GM18870 (cell line): ENCODE measurements around the gene TBPL1.

Source experiments
- ATAC-seq: cut with Tn5 transposase; IDR thresholded peaks from one replicate; pipeline ENCODE4 v1.9.1; 2021; ENCODE audit warnings: moderate library complexity; ENCODE audit not compliant: unreplicated experiment

The TBPL1 gene

GRCh38 chr6:134002821-134003220, 49.8 kb downstream of the TBPL1 start:
- ATAC-seq = no peak

DNA sequence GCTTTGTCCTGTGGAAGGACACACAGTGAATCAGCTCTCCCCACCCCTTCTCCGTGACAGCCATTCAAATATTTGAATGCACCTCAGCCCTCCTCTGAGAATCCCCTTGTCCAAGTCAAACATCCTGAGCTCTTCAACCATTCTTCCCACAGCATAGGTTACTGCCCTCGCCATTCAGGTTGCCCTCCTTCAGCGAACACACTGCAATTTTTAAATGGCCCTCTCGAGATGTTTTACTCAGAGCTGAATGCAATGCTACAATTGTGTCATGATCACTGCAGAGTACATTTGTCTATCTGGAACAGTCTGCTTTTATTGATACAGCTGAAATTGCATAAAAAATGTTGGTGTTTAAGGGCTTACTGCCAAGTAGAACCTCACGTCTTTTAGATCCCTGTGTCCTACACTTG, 50.5 kb downstream of the TBPL1 start:
- ATAC-seq = no peak

GRCh38 chr6:134004714-134005113, 51.7 kb downstream of the TBPL1 start:
- no peak for ATAC-seq

- ATAC-seq = no peak
These were observed 52.8 kb downstream of the TBPL1 start for GRCh38 chr6:134005800-134006199.

- ATAC-seq = no peak
These were observed 54.1 kb downstream of the TBPL1 start for GRCh38 chr6:134007077-134007476.

DNA sequence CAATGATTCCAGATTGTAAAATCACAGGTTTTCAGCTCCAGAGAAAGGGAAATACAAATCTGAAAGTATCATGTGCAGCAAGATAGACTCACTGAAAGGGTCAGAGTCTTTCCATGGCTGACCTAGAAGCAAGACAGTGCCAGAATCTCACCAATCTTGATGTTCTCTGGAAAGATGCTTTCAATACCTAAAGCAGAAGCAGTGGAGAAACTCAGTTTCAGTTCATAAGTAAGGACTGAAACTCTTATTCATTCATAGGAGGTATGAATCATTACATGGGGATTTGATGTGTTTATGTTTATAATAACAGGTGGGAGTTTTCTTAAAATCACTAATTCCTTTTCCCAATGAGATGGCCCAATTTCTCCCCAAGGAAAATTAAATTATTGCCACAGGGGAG, 56.9 kb downstream of the TBPL1 start:
- ATAC-seq = no peak

DNA sequence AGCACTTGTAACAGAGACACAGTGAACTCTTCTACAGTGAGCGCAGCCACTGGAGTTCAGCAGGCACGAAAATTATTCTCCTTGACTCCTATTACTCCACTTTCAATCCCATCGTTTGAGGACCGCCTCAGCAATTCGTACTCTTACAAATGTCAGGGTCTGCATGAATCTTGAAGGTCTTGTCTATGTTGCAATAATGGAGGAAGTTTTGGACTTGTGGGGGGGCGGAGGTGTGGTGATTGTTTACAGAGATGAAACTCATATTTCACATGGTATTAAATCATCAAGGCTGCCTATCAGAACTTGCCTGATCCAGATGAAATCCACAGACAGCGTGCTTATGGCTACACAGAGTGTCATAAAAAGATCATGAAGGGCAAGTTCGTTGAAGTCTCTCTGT, 57.4 kb downstream of the TBPL1 start:
- ATAC-seq = no peak

- no peak for ATAC-seq
These were observed 58.0 kb downstream of the TBPL1 start for GRCh38 chr6:134010974-134011373.

DNA sequence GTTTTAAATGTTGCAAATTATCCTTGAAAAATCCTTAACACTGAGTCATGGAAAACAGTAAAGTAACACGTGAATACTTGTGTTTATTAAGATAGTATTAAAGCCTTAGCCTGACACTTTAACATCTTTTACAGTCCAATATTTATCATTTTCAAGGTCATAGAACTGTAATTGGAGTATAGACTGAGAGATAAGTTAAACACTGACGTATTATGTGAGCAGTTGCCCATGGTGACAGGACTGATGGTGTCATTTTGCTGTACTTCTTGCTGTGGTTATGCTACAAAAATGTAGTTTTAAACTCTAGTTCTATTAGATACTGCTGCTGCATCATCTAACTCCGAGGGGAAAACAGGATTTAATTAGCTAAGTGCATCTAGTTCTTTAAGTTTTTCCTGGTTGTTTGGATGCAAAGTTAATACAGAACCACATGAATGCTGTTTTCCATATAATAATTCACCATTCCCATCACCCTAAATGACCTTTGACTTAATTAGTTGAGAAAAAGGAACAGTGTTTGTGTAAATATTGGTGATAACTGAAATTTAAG, 61.6 kb downstream of the TBPL1 start:
- ATAC-seq = no peak

GRCh38 chr6:134015719-134016557, 62.9 kb downstream of the TBPL1 start:
- ATAC-seq = no peak

DNA sequence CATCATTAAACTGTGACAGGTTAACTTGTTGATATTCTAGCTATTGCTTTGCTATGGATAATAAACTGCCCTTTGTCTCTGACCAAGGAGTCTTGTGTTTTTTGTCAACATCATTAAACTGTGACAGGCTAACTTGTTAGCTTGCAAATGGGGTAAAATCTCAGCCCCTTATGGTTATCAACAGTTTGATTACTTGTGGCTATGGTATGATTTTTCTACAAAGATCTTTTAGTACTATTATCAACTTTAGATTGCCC, 63.5 kb downstream of the TBPL1 start:
- ATAC-seq = no peak

DNA sequence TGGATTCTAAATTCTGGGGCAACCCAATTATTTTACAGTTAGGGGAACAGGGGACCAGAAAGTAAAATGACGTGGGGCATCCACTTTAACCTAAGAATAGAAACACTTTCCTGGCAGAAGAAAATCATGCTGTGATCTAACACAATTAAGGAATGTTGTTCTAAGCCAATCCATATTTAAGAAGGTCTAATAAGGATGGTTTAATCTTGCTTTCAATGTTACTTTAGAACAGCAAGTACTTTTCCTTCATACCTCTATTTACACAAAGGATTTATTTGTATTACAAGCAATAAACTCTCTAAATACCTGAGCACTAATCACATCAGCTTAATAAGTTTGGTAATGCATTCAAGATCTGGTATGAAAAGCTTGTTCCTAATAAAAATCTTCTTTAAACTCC, 67.0 kb downstream of the TBPL1 start:
- no peak for ATAC-seq

GRCh38 chr6:134020543-134020942, 67.5 kb downstream of the TBPL1 start:
- no peak for ATAC-seq

GRCh38 chr6:134020968-134021367, 67.9 kb downstream of the TBPL1 start:
- no peak for ATAC-seq

DNA sequence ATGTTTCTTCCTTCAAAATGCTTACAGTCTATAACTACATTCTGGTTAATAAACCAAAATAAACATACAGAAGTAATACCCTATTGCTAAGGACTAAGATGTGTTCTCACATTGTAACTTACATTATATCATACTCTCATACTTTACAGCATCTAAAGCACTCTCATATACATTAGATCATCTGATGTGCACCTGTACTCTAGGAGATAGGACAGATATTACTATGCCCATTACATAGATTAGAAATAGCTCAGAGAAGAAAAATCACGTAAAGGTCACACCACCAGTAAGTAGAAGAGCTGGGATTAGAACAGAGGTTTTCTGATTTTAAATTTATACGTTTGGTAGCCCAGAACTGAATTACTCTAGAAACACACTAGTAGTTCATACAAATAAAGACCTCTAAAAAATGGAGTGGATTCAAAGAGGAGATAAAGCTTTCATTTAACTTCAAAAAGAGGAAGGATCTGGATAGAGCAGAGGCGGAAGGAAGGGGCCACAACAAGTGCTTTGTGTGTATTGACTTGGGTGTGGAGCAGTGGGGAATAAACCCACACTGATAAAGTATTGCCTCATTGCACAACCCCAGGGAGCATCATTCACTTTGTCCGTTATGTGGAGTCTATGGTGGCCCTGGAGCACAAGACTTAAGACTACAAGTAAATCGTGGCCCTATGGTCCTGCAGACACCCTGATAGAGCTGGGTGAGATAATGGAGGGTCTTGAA, 68.5 kb downstream of the TBPL1 start:
- no peak for ATAC-seq

DNA sequence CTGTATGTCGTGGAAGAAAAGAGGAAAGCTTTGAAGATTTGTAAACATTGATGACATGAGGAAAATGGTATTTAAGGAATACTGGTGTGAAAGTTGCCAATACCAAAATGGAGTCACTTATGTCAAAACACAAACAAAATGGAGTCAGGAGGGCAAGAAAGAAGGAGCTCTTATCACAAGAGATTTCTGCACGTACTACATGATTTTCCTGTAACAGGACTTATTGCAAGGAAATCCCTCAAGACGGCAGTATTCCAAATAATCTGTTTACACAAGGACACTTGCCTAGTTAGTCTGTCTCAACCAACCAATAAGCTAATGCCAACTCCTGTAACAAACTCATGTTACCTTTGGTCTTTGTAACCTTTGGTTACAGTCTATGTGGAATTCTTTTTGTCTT, 69.6 kb downstream of the TBPL1 start:
- ATAC-seq = no peak

DNA sequence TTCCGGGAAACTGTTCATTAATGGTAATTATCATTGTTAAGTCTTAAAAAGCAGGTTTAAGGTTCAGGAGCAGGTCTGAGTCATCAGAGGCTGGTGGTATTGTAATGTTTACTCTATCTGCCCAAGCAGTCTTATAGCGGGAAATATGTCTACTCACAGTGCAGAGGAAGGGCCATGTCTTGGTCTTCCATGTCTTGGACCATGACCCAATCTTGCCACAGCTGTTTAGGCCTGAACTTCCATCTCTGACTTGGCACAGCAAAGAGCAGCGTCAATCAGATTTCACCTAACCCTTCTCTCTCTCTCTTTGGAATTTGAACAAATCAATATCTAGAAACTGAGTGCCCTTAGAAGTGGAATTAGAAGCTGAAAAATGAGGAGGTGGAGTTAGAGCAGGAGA, 73.6 kb downstream of the TBPL1 start:
- ATAC-seq = no peak

GRCh38 chr6:134028438-134028837, 75.4 kb downstream of the TBPL1 start:
- ATAC-seq = no peak

- no peak for ATAC-seq
These were observed 76.8 kb downstream of the TBPL1 start for GRCh38 chr6:134029495-134030455.

- ATAC-seq = no peak
These were observed 78.8 kb downstream of the TBPL1 start for GRCh38 chr6:134031696-134032255.

- ATAC-seq = no peak
These were observed 81.5 kb downstream of the TBPL1 start for GRCh38 chr6:134034478-134034877.
